DMS53 treated with DMSO at 0.1 percent for 48 hours (cell line): ENCODE data around the gene MPG.
"Not testable (repeated sequence)": the region's sequence is repeated elsewhere in the genome, so short reads cannot be mapped to it uniquely, and the experiment has no call there.

Experiments used
- DNase-seq: peaks from one replicate; lab custom pipeline; 2025; ENCODE audit not compliant: unreplicated experiment; lab: John Stamatoyannopoulos, UW

MPG gene, protein sequence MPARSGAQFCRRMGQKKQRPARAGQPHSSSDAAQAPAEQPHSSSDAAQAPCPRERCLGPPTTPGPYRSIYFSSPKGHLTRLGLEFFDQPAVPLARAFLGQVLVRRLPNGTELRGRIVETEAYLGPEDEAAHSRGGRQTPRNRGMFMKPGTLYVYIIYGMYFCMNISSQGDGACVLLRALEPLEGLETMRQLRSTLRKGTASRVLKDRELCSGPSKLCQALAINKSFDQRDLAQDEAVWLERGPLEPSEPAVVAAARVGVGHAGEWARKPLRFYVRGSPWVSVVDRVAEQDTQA

DNA sequence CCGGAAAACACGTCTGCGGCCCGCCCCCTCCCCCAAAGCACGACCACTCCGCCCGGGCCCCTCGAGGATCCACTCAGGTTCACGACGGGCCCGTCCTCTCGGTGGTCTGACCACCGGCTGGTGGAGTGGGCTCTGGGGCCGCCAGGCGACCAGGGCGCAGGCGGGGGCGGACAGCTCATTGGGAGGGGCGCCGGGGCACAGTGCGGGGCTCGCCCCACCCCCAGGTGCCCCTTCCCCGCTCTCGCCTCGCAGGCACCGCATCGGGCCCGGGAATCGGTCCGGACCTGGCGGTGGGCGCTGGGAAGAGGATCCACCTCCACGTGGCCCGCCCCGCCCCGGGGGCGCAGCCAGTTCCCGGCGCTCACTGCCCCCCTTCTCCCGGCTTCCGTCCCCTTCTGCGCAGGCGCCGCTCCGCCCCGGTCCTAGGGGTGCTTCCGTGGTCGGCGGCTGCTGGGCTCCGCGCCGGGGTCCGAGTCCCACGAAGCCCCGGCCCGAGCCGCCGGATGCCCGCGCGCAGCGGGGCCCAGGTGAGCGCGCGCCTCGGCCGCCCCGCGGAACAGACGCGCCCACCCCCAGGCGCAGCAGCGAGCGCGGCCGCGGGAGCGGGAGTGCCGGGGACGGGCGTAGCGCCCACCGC lies at the start of gene MPG:
Gene MPG, plus strand, starts transcription at position 419 of the 637 bp plus-strand sequence. Its CDS starts 85 bp downstream, at position 504.
- no peak for DNase-seq

DNA sequence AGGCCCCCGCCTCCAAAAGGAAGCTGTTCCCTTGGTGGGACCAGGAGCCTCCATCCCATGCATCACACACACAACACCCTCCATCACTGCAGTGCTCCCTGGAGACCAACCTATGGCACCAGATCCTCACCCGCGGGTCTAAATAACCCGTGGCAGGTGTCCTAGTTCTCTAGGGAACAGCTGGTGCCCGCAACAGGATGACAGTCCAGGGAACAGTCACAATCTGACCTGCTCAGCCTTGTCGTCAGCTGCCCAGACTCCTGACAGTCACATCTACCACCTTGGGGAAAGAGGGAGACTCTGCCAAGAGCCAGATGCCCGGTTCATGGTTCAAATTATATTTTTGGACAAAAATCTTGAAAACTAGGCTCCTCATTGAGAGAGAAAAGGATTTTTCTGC lies 47.4 kb upstream of the MPG start:
- DNase-seq, result not testable (repeated sequence)

DNA sequence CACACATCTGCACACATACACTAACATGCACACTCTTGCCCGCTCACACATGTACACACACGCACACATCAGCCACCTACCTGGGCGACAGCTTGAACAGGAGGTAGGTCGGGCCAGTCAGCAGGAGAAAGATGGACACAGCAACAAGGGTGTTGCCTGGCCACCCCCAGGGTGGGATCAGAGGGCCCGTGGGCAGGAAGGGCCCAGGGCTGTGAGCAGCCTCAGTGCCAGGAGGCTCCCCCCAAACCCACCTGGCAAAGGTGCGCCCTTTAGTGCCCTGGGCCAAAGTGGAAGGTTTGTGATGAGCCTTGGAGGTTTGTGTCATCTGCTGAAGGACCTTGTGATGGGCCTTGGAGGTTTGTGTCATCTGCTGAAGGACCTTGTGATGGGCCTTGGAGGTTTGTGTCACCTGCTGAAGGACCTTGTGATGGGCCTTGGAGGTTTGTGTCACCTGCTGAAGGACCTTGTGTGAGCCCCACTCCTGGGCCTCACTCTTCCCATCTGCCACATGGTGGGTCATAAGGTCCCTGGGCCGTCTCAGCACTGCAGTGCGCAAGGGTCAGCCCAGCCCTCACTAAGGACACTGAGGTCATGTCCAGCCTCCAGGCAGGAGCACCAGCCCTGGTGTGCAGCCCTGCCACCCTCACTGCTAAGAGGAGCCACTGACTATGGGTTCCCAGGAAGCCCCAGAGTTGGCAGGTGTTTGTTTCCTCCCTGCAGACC lies 44.7 kb upstream of the MPG start:
- DNase-seq, result not testable (repeated sequence)

DNA sequence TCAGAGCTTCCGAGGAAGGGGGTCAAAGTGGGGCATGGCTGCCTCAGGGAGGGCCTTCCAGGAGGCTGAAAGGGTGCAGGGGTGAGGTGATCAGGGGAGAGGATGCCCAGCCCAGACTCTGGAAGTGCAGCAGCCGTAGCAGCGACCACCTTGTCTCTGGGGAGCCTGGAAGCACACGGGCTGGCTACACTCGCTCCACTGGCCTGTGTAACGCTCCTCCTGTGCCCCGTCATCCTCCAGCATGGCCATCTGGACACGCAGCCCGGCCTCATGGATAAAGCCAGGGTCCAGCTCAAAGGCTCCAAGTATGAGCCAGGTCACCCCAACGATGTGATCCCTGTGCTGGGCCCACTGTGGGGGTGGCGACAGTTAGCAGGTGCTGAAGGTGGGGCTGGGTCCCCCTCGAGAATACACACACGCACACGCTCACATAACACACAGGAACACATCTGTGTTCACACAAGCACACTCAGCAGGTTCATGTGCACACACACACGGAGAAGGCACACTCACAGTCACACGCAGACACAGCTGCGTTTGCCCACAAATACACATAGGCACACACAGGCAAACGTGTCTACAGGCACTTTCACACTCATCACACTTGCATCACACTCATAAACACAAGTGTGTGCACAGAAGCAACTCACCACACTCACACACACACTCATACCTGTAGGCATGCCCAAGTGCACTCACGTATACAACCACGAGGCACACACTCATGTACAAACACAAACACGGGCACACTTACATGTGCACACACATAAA lies 44.0 kb upstream of the MPG start:
- no peak for DNase-seq

DNA sequence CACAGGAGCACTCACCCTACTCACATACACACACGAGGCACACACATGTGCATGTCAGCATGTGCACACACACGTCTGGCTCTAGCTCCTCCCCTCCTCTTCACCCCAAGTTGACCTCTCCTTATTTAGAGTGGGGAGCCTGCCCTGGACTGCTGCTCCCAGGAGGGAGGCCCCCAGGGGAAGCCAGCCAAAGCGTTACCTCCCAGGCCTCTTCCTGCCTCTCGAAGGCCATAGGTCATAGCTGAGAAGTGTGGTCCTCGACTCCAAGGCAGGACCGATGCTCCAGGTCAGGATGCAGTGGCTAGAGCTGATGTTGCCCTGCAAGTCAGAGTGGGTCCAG lies 43.4 kb upstream of the MPG start:
- DNase-seq, result no peak

DNA sequence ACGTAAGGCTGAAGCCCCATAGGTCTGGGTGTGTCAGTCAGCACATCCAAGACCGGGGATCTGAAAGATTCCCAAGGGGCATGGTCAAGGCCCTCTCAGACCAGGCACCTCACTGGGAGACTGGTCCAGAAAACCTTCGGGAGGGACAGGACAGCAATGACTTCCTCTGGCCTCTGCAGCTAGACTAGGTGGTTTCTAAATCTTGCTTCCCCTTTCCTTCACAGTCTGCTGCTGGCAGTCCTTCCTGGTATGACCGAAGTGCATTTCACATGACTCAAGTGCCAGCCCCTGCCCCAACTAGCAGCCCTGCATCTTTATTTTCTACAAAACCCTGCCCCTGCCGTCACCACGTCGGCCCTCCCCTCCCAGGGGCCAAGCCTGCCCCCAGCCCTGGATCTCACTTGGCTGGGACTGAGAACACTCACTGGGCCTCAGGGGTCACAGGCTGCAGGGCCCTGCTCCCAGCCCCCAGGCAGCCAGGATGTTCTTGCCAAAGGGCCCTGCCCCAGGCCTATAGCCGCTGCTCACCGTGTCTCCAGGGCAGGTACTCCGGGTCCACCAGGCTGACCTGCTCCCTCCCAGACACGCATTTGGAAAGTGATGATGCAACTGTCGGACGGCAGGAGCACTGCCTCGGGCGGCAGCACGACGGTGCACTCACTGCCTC lies 42.9 kb upstream of the MPG start:
- no peak for DNase-seq

DNA sequence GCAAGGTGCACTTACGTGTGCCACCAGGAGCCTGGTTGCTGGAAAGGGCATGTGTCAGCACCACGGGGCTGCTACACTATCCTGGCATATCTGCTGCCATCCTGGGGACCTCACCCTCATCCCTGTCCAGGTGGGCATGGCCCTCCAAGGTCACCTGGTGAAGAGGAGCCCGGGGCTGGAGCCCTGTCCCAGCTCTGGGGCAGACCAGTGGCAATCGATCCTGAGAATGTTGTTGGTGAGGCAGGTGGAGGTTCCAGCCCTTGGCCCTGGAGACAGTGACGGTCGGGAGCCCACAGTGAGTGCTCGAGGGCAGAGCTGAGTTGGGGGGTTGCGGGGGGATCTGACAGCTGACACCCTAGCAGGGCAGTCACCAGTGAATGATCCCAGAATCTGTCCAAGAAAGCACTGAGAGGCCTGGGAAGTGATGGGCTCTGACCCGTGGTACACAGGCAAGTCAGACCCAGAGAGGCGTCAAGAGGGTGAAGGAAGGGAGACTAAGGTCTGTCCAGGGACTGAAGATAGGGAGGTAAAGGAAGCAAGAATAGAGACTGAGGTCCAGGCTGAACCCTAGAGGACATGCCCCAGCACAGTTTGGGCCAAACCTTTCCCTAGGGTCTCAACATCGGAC lies 42.2 kb upstream of the MPG start:
- DNase-seq, result no peak

DNA sequence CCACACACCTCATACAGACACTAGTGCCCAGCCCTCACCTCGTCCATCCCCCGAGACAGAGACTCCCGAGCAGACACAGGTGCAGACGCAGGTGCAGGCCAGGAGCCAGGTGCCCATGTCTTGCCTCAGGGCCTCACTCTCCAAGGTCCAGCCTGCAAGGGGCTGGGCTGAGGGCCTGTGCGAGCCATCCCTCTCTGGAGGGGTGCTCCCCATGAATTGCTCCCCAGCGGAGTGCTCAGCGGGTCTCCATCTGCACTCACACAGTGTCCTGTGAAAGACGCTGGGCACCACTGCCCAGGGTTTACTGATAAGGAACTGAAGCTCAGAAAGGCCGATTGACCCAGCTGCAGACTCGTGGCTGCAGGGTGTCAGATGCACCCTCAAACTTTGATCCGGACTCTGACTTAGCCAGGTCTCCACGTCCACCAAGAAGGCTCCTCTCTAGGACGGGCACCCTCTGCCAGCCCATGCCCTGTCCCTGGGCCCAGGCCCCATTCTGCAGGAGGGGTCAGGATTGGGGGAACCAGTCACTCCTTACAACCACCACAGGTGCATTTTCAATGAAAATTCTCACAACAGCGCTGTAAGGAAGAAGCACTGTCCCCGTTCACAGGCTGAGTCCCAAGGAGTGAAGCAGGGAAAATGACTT lies 41.6 kb upstream of the MPG start:
- no peak for DNase-seq

DNA sequence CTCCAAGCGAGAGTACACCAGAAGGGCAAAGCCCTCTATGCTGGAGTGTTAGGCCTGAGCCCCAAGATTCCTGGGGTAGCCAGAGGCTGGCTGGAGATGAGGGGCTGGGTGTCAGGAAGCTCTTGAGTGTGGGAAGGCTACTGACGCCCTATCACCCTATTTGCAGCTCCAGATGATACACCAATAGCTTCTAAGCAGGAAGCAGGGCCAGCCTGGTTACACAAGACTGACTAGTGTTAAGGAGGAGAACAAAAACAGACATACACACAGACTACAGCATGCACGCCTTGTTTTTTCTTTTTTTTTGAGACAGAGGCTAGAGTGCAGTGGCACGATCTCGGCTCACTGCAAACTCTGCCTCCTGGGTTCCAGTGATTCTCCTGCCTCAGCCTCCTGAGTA lies 40.5 kb upstream of the MPG start:
- no peak for DNase-seq

DNA sequence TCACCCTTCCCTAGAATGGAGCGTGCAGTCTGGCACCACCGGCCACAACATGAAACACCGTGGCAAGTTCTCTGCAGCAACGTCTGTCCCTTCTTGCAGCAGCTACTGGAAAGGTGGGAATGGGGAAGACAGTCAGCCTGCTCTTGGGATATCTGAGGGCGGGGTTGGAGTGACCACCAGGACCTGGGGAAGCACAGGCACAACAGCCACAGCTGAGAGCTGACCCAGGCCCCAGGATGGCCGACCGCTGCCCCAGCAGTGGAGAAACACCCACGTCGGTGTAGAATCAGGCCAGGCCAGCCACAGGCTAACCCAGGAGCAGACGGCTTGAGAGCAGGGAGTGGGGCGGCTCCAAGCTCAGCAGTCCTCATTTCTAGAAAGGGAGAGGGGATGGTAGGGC lies 39.8 kb upstream of the MPG start:
- not testable (repeated sequence) for DNase-seq

DNA sequence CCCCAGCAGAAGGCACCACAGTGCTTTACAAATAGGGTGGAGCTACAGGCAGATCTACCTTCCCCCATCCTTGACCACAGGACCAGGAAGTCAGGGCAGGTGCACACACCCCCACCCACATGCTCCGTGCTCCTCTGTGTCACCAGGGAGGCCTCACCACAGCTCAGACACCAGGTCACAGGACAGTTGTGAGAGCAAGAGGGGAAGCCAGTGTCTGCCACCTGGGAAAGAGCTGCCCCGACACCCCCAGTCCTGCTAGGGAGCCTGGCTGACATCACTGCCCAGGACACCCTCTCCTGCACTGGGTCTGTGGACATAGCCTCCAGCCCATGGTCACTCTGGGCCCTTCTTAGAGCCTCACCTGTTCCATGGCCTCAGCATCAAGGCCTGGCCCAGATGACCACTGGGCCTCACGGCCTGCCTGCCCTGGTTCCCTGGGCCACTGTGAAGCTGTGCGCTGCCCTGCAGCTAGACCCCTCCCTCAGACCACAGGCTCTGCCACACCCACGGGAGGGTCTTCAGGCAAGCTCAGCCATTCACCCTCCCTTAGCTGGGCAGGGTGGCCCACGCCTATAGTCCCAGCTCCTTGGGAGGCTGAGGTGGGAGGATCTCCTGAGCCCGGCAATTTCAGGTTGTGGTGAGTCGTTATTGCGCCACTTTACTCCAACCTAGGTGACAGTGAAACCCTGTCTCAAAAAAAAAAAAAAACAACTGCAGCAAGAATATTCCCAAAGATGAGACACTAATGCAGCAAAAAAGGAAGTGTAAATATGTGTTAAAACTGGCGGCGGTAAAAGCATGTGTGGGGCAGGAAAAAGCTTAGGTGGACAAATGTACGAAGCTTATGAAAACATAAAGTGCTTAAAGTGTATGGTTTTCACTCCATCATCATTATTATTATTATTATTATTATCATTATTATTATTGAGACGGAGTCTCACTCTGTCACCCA lies 38.8 kb upstream of the MPG start:
- DNase-seq, result peak; percentile 61

DNA sequence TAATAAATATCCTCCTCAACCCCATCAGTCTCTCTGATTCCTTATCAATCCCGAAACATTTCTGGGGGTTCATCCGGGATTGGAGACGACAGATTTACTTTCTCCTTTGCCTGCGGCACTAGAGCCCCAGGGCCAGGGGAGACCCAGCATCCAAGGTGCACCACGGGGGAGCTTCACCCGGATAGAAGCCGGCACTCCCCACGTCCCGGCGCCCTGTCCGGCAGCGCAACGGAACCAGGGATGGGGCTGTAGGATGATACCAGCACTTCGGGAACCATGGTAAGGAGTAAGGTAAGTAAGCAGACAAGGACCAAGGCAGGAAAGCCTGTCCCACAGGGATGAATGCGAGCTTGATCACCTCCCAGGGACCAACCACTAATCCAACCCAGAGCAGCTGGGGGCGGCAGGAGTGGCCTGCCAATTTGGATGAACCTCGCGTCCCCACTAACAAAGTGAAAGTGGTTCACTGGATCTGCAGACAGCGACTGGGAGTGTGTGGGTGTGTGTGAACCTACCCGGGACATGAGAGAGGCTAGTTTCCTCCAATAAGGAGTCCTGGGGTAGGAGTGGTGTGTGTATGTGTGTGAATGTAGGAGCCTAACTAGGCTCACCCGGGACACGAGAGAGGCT lies 36.5 kb upstream of the MPG start:
- DNase-seq, result no peak

DNA sequence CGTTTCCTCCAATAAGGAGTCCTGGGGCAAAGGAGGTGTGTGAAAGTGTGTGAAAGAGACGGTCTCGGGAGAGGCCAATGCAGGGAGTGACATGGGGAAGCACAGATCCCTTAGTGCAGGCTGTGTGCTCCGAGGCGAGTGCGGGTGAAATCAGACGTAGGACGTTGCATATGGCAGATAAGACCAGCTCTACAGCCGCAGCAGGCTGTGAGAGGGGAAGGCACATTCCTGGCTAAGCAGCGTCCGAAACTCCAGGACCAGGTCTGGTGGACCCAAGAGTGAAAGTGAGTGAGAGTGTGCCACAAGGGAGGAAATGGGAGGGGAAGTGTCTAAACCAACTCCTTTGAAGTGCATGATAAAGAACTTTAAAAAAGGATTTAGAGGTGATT lies 36.0 kb upstream of the MPG start:
- DNase-seq, result no peak

DNA sequence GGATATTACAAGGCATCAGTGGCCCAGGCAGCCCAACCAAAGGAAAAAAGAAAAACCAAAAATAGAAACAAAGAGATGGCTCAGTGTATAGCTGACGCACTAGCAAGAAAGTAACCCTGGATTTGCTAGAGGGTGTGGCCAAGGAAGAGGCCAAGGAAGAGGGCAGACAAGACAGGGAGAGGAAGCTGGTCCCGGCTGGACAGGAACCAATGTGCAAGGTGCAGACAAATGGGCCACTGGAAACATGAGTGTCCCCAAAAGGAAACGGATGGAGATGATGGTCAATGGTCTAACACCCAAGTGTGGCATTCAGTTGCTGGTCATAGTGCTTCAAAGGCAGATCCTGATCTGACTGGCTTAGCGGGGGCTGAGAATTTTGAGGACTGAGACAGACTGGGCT lies 35.3 kb upstream of the MPG start:
- DNase-seq, result no peak

DNA sequence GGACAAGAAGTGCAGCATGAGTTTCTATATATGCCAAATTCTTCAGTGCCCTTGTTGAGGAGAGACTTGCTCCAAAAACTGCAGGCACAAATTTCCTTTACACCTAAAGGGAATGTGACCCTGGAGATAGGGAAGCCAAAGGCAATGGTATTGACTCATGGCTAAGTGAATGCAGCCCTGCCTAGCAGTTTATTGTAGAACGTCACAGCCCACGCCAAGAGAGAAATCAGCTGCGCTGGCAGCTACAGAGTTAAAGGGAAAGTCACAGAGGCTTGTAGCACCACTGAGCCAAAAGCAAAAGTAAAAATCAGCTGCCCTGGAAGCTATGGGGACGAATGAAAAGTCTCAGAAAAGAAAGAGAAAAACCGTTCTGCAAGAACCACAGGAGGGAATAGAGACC lies 34.7 kb upstream of the MPG start:
- no peak for DNase-seq

DNA sequence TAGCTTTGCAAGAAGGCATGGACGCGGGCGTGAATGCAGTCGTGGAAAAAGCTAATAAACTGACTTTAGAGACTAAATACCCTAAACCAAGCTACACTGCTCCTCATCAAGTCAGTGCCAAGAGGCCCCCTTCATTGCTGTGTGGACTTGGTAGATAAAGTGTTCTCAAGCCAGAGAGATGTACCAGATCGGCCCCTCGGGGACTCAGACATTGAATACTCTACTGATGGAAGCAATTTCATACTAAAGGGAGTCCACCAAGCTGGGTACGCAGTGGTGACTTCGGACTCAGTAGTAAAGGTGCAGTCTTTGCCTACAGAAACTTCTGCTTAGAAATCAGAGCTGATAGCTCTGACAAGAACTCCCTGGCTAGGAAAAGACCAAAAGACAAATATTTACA lies 33.4 kb upstream of the MPG start:
- DNase-seq, result no peak

DNA sequence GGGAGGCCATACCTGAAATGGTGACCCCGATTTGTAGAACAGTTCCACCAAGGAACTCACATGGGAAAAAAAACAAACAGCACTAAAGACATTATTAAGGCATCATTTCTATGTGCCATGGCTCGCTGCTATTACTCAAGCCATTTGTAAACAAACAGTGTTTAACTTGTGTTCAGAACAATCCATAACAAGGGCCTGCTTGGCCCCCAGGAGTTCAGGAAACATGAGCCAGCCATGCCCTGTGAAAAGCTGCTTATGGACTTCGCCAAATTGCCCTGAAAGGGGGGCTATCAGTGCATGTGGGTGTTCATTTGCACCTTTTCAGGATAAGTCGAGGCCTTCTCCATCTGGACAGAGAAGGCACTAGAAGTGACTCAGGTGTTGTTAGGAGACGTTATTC lies 32.6 kb upstream of the MPG start:
- peak; percentile 49 for DNase-seq

DNA sequence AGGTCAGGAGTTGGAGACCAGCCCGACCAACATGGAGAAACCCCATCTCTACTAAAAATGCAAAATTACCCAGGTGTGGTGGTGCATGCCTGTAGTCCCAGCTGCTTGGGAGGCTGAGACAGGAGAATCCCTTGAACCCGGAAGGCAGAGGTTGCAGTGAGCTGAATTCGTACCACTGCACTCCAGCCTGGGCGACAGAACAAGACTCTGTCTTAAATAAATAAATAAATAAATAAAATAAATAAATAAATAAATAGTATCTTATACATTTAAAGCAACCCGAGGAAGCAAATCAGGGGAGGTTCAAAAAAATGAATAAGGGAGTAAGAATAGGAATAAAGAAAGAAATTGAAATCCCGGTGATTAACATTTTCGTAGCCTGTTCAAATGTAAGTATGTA lies 31.5 kb upstream of the MPG start:
- DNase-seq, result not testable (repeated sequence)

DNA sequence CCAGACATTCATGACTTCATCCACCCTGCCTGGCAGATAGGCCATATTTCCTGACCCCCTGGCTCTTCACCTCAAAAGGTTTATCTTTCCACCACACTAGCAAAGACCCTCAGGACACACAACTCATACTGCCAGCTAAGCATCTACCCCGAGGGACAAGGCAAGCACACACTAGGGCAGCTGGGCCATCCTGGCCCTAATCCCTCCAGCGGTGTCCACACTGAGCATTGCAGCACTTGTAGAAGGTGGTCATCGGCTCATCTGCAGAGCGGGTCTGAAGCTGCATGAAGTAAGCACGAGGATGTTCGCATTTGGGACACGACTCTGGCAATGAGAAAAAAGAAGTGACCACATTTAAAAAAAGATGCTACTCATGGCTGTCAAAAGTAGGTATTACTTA lies 30.8 kb upstream of the MPG start:
- no peak for DNase-seq
